ENCODE data around the gene MCM7. TPM values are rescaled to one million over a fixed set of nuclear protein-coding genes. Genes with fewer than 3 reads are reported as not detected.
A peak's percentile ranks its signal among the peaks of the same experiment; 100 is the strongest.

Gene MCM7
- polyA plus RNA-seq, 4 donors = 35.8 to 87.8 (median 63.3) TPM

- DNase-seq (peak; percentile 77 to 95), FAIRE-seq (no peak)
- H3K9me3 ChIP-seq (ENCODE audit: control insufficient read depth in 2 of 2, insufficient read depth in 1 of 2, low read depth in 1 of 2, low read length in 1 of 2) = no peaks in the 10 kb centered on the region
- peak within 1 kb of the TSS; percentile 81 to 97 (median 94) for H3K27ac ChIP-seq (ENCODE audit: low read depth in 1 of 3, low read length in 2 of 3)
- 0 to 1% (median 1%) methylated on average over 46 to 47 of the region's 47 CpGs for WGBS, 3 donors
- peak within 1 kb of the TSS; percentile 68 to 89 (median 81) for H3K4me3 ChIP-seq (ENCODE audit: low read depth in 1 of 3, low read length in 3 of 3)
- H3K4me1 ChIP-seq (ENCODE audit: control insufficient read depth in 3 of 3, insufficient read depth in 2 of 3, low read depth in 1 of 3, low read length in 2 of 3) = peaks cover 0 to 11% (median 4%) of the 10 kb centered on the region in 3 donors
- H3K36me3 ChIP-seq (ENCODE audit: control insufficient read depth in 3 of 3, insufficient read depth in 2 of 3, low read depth in 1 of 3, low read length in 3 of 3) = peaks cover 0 to 13% (median 0%) of the 10 kb centered on the region in 3 donors
- H3K27me3 ChIP-seq (ENCODE audit: control insufficient read depth in 3 of 3, insufficient read depth in 3 of 3, low read length in 3 of 3) = no peaks in the 10 kb centered on the region
Measured at GRCh38 chr7:100049441-100050291, 51.5 kb downstream of the MCM7 start, which contains the start of gene ZSCAN21. Gene ZSCAN21 (plus strand): TSS chr7:100049774. CDS start chr7:100057007, 7,233 bp downstream.

DNA sequence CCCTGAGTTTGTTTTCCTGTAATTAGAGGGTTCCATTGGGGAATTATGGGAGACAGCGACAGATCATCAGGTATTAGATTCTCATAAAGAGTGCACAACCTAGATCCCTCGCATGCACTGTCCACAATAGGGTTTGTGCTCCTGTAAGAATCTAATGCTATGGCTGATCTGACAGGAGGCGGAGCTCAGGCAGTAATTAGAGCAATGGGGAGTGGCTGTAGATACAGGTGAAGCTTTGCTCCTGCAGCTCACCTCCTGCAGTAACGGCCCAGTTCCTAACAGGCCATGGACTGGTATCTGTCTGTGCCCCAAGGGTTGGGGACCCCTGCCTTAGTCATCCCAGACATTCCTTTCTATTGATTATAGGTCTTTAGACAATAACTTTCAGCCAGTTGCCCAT, 52.5 kb downstream of the MCM7 start:
- Histone ChIP-seq H3K27ac (ENCODE audit: low read depth in 1 of 3, low read length in 2 of 3) (no peak overlapping the region), H3K36me3 (ENCODE audit: control insufficient read depth in 3 of 3, insufficient read depth in 2 of 3, low read depth in 1 of 3, low read length in 3 of 3) (peaks cover 0 to 11% (median 0%) of the 10 kb centered on the region in 3 donors), H3K4me3 (ENCODE audit: low read depth in 1 of 3, low read length in 3 of 3) (no peak overlapping the region), H3K27me3 (ENCODE audit: control insufficient read depth in 3 of 3, insufficient read depth in 3 of 3, low read length in 3 of 3) (no peaks in the 10 kb centered on the region), H3K4me1 (ENCODE audit: control insufficient read depth in 3 of 3, insufficient read depth in 2 of 3, low read depth in 1 of 3, low read length in 2 of 3) (peaks cover 0 to 11% (median 4%) of the 10 kb centered on the region in 3 donors), H3K9me3 (ENCODE audit: control insufficient read depth in 2 of 2, insufficient read depth in 1 of 2, low read depth in 1 of 2, low read length in 1 of 2) (no peaks in the 10 kb centered on the region)
- WGBS, 3 donors = 45 to 79% (median 50%) methylated on average over 4 of the region's 4 CpGs
- FAIRE-seq (no peak), DNase-seq (peak; percentile 41 to 66)

- FAIRE-seq (no peak), DNase-seq (peak in 1 of 2 donors; percentile 72)
- WGBS, 3 donors = 22 to 44% (median 30%) methylated on average over 6 of the region's 6 CpGs
- Histone ChIP-seq H3K4me3 (ENCODE audit: low read depth in 1 of 3, low read length in 3 of 3) (no peak overlapping the region), H3K4me1 (ENCODE audit: control insufficient read depth in 3 of 3, insufficient read depth in 2 of 3, low read depth in 1 of 3, low read length in 2 of 3) (peaks cover 0 to 7% (median 0%) of the 10 kb centered on the region in 3 donors), H3K27me3 (ENCODE audit: control insufficient read depth in 3 of 3, insufficient read depth in 3 of 3, low read length in 3 of 3) (no peaks in the 10 kb centered on the region), H3K9me3 (ENCODE audit: control insufficient read depth in 2 of 2, insufficient read depth in 1 of 2, low read depth in 1 of 2, low read length in 1 of 2) (no peaks in the 10 kb centered on the region), H3K27ac (ENCODE audit: low read depth in 1 of 3, low read length in 2 of 3) (no peak overlapping the region), H3K36me3 (ENCODE audit: control insufficient read depth in 3 of 3, insufficient read depth in 2 of 3, low read depth in 1 of 3, low read length in 3 of 3) (peaks cover 0 to 2% (median 0%) of the 10 kb centered on the region in 3 donors)
Measured at GRCh38 chr7:100044718-100045117, 56.5 kb downstream of the MCM7 start.

Other genes with a start within 250 kb of the MCM7 start
- under 1 TPM in 2 of 4 donors, not detected in 2; 0.09 TPM for gene OR2AE1, start 224.4 kb downstream of the MCM7 start, polyA plus RNA-seq
- 10 to 100 TPM; 18.8 to 36.3 (median 20.0) TPM for gene TRIM4, start 181.9 kb downstream of the MCM7 start, polyA plus RNA-seq
- under 1 TPM in 2 of 4 donors, not detected in 2; 0.22 to 0.33 TPM for gene GJC3, start 171.8 kb downstream of the MCM7 start, polyA plus RNA-seq
- 10 to 100 TPM in 3 of 4 donors, 1 to 10 TPM in 1; 8.3 to 62.4 (median 33.9) TPM for gene AZGP1, start 125.4 kb downstream of the MCM7 start, polyA plus RNA-seq
- 10 to 100 TPM; 10.8 to 47.8 (median 19.1) TPM for gene ZKSCAN1, start 85.8 kb downstream of the MCM7 start, polyA plus RNA-seq
- gene ZSCAN21, start 51.6 kb downstream of the MCM7 start, polyA plus RNA-seq = 10 to 100 TPM in 1 of 4 donors, 1 to 10 TPM in 3; 4.0 to 12.5 (median 6.5) TPM
- 10 to 100 TPM; 20.3 to 55.2 (median 27.2) TPM for gene ZNF3, start 19.7 kb downstream of the MCM7 start, polyA plus RNA-seq
- gene COPS6, start 12.4 kb downstream of the MCM7 start, polyA plus RNA-seq = 10 to 100 TPM; 76.7 to 92.0 (median 85.6) TPM
- gene AP4M1, start 246 bp upstream of the MCM7 start, polyA plus RNA-seq = 10 to 100 TPM; 14.9 to 20.6 (median 17.2) TPM
- gene TAF6, start 18.0 kb upstream of the MCM7 start, polyA plus RNA-seq = 10 to 100 TPM; 12.2 to 33.5 (median 25.6) TPM
- 10 to 100 TPM in 1 of 4 donors, 1 to 10 TPM in 3; 2.5 to 14.0 (median 7.5) TPM for gene CNPY4, start 18.2 kb upstream of the MCM7 start, polyA plus RNA-seq
- 1 to 10 TPM; 2.0 to 3.3 (median 2.7) TPM for gene MBLAC1, start 25.6 kb upstream of the MCM7 start, polyA plus RNA-seq
- 100 to 1,000 TPM; 141 to 370 (median 222) TPM for gene LAMTOR4, start 47.5 kb upstream of the MCM7 start, polyA plus RNA-seq
- 10 to 100 TPM; 16.7 to 28.0 (median 23.7) TPM for gene TRAPPC14, start 57.3 kb upstream of the MCM7 start, polyA plus RNA-seq
- 1 to 10 TPM in 2 of 4 donors, under 1 TPM in 1, not detected in 1; 0.67 to 4.4 (median 1.2) TPM for gene GAL3ST4, start 67.2 kb upstream of the MCM7 start, polyA plus RNA-seq
- 1 to 10 TPM in 1 of 4 donors, under 1 TPM in 1, not detected in 2; 0.94 to 2.1 TPM for gene GPC2, start 76.0 kb upstream of the MCM7 start, polyA plus RNA-seq
- gene STAG3, start 76.5 kb upstream of the MCM7 start, polyA plus RNA-seq = 1 to 10 TPM in 2 of 4 donors, under 1 TPM in 1, not detected in 1; 0.81 to 9.6 (median 3.6) TPM
- 1 to 10 TPM in 2 of 4 donors, under 1 TPM in 2; 0.45 to 1.2 (median 0.91) TPM for gene PVRIG, start 118.6 kb upstream of the MCM7 start, polyA plus RNA-seq
- gene SPDYE3, start 206.3 kb upstream of the MCM7 start, polyA plus RNA-seq = 1 to 10 TPM in 1 of 4 donors, under 1 TPM in 1, not detected in 2; 0.06 to 3.1 TPM

Data from small intestine (tissue), 7 donors.